Liver (tissue), 3 donors: Measurements from ENCODE around the gene PCMT1.

Source experiments
- HNF4A ChIP-seq, 2 donors: conservative IDR thresholded peaks; 2 replicates each; pipeline ENCODE4 v1.6.1; 2016; ENCODE audit warnings: antibody characterized with exemption in 2 of 2, mild to moderate bottlenecking in 2 of 2
- JUND ChIP-seq, 2 donors: IDR thresholded peaks; 2 replicates each; pipeline ENCODE4 v1.6.1; 2016; ENCODE audit warnings: antibody characterized with exemption in 2 of 2
- NR2F2 ChIP-seq: IDR thresholded peaks from 2 replicates; pipeline ENCODE4 v1.6.1; 2016; ENCODE audit warnings: antibody characterized with exemption
- RAD21 ChIP-seq, 2 donors: IDR thresholded peaks; 2 replicates each; pipeline ENCODE4 v1.6.1; 2016; ENCODE audit warnings: antibody characterized with exemption in 2 of 2, mild to moderate bottlenecking in 2 of 2
- RXRA ChIP-seq, 2 donors: IDR thresholded peaks; 2 replicates each; pipeline ENCODE4 v1.6.1; 2017 to 2018; ENCODE audit warnings: antibody characterized with exemption in 2 of 2, mild to moderate bottlenecking in 1 of 2
- TAF1 ChIP-seq: conservative IDR thresholded peaks from 2 replicates; pipeline ENCODE4 v1.6.1; 2016; ENCODE audit warnings: antibody characterized with exemption, mild to moderate bottlenecking
- TF ChIP-seq, protein P1 (sequence below): fragments of 150-350 bp; IDR thresholded peaks from 2 replicates; pipeline ENCODE4 v1.5.1; 2017; ENCODE audit warnings: improper control_type of control experiment, low read depth, low read length; ENCODE audit not compliant: missing input control
- TF ChIP-seq, protein P2 (sequence below): IDR thresholded peaks from 2 replicates; pipeline ENCODE4 v1.6.1; 2016; ENCODE audit warnings: antibody characterized with exemption
- TF ChIP-seq, protein P3 (sequence below): IDR thresholded peaks from 2 replicates; pipeline ENCODE4 v1.6.1; 2016; ENCODE audit warnings: antibody characterized with exemption, mild to moderate bottlenecking
- TF ChIP-seq, protein P4 (sequence below): IDR thresholded peaks from 2 replicates; pipeline ENCODE4 v1.6.1; 2016; ENCODE audit warnings: antibody characterized with exemption
- donor health status: healthy.
- donor health status: healthy.

DNA sequence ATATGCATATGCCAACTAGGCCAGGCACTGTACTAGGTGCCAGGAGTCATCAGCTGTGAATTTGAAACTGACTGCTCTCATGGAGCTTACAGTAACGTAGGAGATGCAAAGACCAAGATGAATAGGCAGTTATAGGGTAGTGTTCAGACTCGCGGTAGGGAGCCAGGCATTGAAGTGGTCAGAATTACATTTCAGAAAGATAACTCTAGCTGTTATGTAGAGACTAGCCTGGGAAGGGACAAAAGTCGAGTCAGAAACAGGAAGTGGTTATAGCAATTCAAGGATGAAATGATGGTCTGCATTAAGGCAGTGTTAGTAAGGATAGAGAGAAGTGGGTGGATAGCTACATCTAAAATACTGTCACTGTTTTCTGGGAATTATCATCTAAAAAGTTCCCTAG is 56.6 kb downstream of the PCMT1 start:
- TF ChIP-seq, protein P1, sequence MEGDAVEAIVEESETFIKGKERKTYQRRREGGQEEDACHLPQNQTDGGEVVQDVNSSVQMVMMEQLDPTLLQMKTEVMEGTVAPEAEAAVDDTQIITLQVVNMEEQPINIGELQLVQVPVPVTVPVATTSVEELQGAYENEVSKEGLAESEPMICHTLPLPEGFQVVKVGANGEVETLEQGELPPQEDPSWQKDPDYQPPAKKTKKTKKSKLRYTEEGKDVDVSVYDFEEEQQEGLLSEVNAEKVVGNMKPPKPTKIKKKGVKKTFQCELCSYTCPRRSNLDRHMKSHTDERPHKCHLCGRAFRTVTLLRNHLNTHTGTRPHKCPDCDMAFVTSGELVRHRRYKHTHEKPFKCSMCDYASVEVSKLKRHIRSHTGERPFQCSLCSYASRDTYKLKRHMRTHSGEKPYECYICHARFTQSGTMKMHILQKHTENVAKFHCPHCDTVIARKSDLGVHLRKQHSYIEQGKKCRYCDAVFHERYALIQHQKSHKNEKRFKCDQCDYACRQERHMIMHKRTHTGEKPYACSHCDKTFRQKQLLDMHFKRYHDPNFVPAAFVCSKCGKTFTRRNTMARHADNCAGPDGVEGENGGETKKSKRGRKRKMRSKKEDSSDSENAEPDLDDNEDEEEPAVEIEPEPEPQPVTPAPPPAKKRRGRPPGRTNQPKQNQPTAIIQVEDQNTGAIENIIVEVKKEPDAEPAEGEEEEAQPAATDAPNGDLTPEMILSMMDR: no peak
- no peak for TF ChIP-seq RAD21 (IDR thresholded peaks at IDR 0.05)
- TF ChIP-seq, protein P2, sequence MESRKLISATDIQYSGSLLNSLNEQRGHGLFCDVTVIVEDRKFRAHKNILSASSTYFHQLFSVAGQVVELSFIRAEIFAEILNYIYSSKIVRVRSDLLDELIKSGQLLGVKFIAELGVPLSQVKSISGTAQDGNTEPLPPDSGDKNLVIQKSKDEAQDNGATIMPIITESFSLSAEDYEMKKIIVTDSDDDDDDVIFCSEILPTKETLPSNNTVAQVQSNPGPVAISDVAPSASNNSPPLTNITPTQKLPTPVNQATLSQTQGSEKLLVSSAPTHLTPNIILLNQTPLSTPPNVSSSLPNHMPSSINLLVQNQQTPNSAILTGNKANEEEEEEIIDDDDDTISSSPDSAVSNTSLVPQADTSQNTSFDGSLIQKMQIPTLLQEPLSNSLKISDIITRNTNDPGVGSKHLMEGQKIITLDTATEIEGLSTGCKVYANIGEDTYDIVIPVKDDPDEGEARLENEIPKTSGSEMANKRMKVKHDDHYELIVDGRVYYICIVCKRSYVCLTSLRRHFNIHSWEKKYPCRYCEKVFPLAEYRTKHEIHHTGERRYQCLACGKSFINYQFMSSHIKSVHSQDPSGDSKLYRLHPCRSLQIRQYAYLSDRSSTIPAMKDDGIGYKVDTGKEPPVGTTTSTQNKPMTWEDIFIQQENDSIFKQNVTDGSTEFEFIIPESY: no peak
- TF ChIP-seq RXRA (IDR thresholded peaks at IDR 0.05): no peak
- TF ChIP-seq TAF1: no peak
- TF ChIP-seq, protein P3, sequence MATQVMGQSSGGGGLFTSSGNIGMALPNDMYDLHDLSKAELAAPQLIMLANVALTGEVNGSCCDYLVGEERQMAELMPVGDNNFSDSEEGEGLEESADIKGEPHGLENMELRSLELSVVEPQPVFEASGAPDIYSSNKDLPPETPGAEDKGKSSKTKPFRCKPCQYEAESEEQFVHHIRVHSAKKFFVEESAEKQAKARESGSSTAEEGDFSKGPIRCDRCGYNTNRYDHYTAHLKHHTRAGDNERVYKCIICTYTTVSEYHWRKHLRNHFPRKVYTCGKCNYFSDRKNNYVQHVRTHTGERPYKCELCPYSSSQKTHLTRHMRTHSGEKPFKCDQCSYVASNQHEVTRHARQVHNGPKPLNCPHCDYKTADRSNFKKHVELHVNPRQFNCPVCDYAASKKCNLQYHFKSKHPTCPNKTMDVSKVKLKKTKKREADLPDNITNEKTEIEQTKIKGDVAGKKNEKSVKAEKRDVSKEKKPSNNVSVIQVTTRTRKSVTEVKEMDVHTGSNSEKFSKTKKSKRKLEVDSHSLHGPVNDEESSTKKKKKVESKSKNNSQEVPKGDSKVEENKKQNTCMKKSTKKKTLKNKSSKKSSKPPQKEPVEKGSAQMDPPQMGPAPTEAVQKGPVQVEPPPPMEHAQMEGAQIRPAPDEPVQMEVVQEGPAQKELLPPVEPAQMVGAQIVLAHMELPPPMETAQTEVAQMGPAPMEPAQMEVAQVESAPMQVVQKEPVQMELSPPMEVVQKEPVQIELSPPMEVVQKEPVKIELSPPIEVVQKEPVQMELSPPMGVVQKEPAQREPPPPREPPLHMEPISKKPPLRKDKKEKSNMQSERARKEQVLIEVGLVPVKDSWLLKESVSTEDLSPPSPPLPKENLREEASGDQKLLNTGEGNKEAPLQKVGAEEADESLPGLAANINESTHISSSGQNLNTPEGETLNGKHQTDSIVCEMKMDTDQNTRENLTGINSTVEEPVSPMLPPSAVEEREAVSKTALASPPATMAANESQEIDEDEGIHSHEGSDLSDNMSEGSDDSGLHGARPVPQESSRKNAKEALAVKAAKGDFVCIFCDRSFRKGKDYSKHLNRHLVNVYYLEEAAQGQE: no peak
- no peak for TF ChIP-seq JUND (IDR thresholded peaks at IDR 0.05)
- TF ChIP-seq HNF4A (conservative IDR thresholded peaks at IDR 0.05): no peak
- TF ChIP-seq, protein P4, sequence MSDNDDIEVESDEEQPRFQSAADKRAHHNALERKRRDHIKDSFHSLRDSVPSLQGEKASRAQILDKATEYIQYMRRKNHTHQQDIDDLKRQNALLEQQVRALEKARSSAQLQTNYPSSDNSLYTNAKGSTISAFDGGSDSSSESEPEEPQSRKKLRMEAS: no peak
- no peak for TF ChIP-seq NR2F2
